A549 (cell line): ENCODE data around the gene RMRP. TPM values are rescaled to one million over a fixed set of nuclear protein-coding genes. Genes with fewer than 3 reads are reported as not detected.

Source experiments
- ATAC-seq, 2 experiments: fragments of 200-7000 bp in 1 of 2; fragments of >200 bp in 1 of 2; cut with Nextera tagmentation in 1 of 2; cut with Tn5 transposase in 1 of 2; 3 replicates each; pipeline versions ENCODE4 v1.8.0 to v1.9.1; 2018 to 2020; ENCODE audit warnings: mild to moderate bottlenecking in 1 of 2, moderate library complexity in 1 of 2
- CTCF ChIA-PET: fragments of 300-600 bp; sonication (Branson Sonifier 250); formaldehyde crosslinking; extraction: SDS; loops from one replicate; lab custom pipeline; 2021; ENCODE audit warnings: antibody characterized with exemption, inconsistent platforms; lab: Yijun Ruan, JAX
- POLR2A ChIA-PET: fragments of 350-600 bp; formaldehyde crosslinking; extraction: SDS; loops from one replicate; lab custom pipeline; 2021; ENCODE audit warnings: antibody characterized with exemption, inconsistent platforms; lab: Yijun Ruan, JAX
- DNase-seq, 2 experiments: peaks; one replicate each; pipeline versions ENCODE4 v3.0.0 to v3.0.0-alpha.2; 2011 to 2016; ENCODE audit warnings: low read depth in 1 of 2, low spot score in 1 of 2
- FAIRE-seq: peaks from 2 replicates; lab custom pipeline; 2011; peaks lifted over from hg19 to GRCh38; lab: Jason Lieb, UNC
- H3K27ac ChIP-seq, 2 experiments: fragments of >200 bp; sonication (Bioruptor Twin); formaldehyde crosslinking; 3 replicates each; pipeline ENCODE4 v1.5.1; 2016 to 2017
- H3K4me1 ChIP-seq: fragments of >200 bp; sonication (Bioruptor Twin); formaldehyde crosslinking; 3 replicates; pipeline ENCODE4 v1.6.1; 2016
- H3K4me2 ChIP-seq: fragments of >200 bp; sonication (Bioruptor Twin); formaldehyde crosslinking; 3 replicates; pipeline ENCODE4 v1.6.1; 2016
- H3K4me3 ChIP-seq: fragments of >200 bp; sonication (Bioruptor Twin); formaldehyde crosslinking; 3 replicates; pipeline ENCODE4 v1.5.1; 2016
- H3K9me3 ChIP-seq: fragments of >200 bp; sonication (Bioruptor Twin); formaldehyde crosslinking; 3 replicates; pipeline ENCODE4 v1.6.1; 2016
- ATOH8 ChIP-seq: fragments of 250-450 bp; sonication (Bioruptor Pico); IDR thresholded peaks from 2 replicates; pipeline ENCODE4 v1.5.0; 2020; ENCODE audit warnings: low read depth, mild to moderate bottlenecking, moderate library complexity
- CBX2 ChIP-seq: fragments of 200-600 bp; sonication (generic); IDR thresholded peaks from 2 replicates; pipeline ENCODE4 v1.6.1; 2016; ENCODE audit warnings: low read depth, mild to moderate bottlenecking, borderline replicate concordance
- CBX8 ChIP-seq: fragments of 200-600 bp; sonication (generic); IDR thresholded peaks from 2 replicates; pipeline ENCODE4 v1.6.1; 2016
- CEBPB ChIP-seq, 2 experiments: fragments of >200 bp in 1 of 2; sonication (Bioruptor Twin) in 1 of 2; formaldehyde crosslinking in 1 of 2; IDR thresholded peaks; 2 replicates each; pipeline ENCODE4 v1.6.1; 2012 to 2016
- CTCF ChIP-seq: fragments of >200 bp; sonication (Bioruptor Twin); formaldehyde crosslinking; IDR thresholded peaks from 3 replicates; pipeline ENCODE4 v1.5.1; 2016
- EHF ChIP-seq: fragments of 250-450 bp; sonication (Bioruptor Pico); IDR thresholded peaks from 2 replicates; pipeline ENCODE4 v1.5.0; 2020; ENCODE audit warnings: mild to moderate bottlenecking
- ELK1 ChIP-seq: fragments of 150-350 bp; IDR thresholded peaks from 2 replicates; pipeline ENCODE4 v1.6.1; 2014; ENCODE audit warnings: low read depth, mild to moderate bottlenecking, low read length
- FOSB ChIP-seq: fragments of 250-450 bp; sonication (Bioruptor Pico); IDR thresholded peaks from 2 replicates; pipeline ENCODE4 v1.5.0; 2020; ENCODE audit warnings: mild to moderate bottlenecking, moderate library complexity
- HOXA7 ChIP-seq: fragments of 250-450 bp; sonication (Bioruptor Pico); IDR thresholded peaks from 2 replicates; pipeline ENCODE4 v1.5.0; 2020; ENCODE audit warnings: mild to moderate bottlenecking, moderate library complexity
- HOXB5 ChIP-seq: fragments of 250-450 bp; sonication (Bioruptor Pico); IDR thresholded peaks from 2 replicates; pipeline ENCODE4 v1.5.0; 2020; ENCODE audit warnings: mild to moderate bottlenecking, moderate library complexity
- JUNB ChIP-seq: fragments of >200 bp; sonication (Bioruptor Twin); formaldehyde crosslinking; IDR thresholded peaks from 2 replicates; pipeline ENCODE4 v1.6.1; 2016
- KDM1A ChIP-seq: fragments of 200-600 bp; sonication (generic); IDR thresholded peaks from 2 replicates; pipeline ENCODE4 v1.6.1; 2016; ENCODE audit warnings: low read depth, mild to moderate bottlenecking
- MAZ ChIP-seq: fragments of 150-350 bp; IDR thresholded peaks from 2 replicates; pipeline ENCODE4 v1.6.1; 2014; ENCODE audit warnings: antibody characterized with exemption, low read depth, low read length, borderline replicate concordance
- POLR2A ChIP-seq: IDR thresholded peaks from 2 replicates; pipeline ENCODE4 v1.6.1; 2012; ENCODE audit warnings: mild to moderate bottlenecking, low read length
- SREBF2 ChIP-seq: fragments of 450-650 bp; IDR thresholded peaks from 2 replicates; pipeline ENCODE4 v1.6.1; 2014; ENCODE audit warnings: mild to moderate bottlenecking, moderate library complexity
- ZNF302 ChIP-seq: fragments of 250-450 bp; sonication (Bioruptor Pico); IDR thresholded peaks from 2 replicates; pipeline ENCODE4 v1.9.0; 2021; ENCODE audit warnings: inconsistent platforms, mild to moderate bottlenecking, moderate library complexity
- WGBS: methylation state at CpG from one replicate; pipeline ENCODE4 v1.1.6; 2017; ENCODE audit errors: missing lambda C conversion rate; 5-methylcytosine and 5-hydroxymethylcytosine counted together
- polyA plus RNA-seq, 4 experiments: library from polyadenylated mRNA; depleted of rRNA in 3 of 4; stranded (reverse); fragments of >200 nt; fragmentation: RNase III in 1 of 4; extraction: RNeasy Plus Mini Kit Qiagen cat#74134 plus additional on column Dnase treatment in 1 of 4; gene quantifications; 2 replicates in 3 of 4; 3 replicates in 1 of 4; pipeline ENCODE4 v1.2.3, GENCODE V29; 2011 to 2017
- small RNA-seq, 6 experiments: library from RNA; depleted of rRNA; stranded (forward); fragments of <200 nt; gene quantifications; one replicate each; pipeline ENCODE3, GENCODE V24; 2012

The RMRP gene
- polyA plus RNA-seq, 2 of the 4 experiments (the other 2 are of a cell fraction): 80.2 TPM; not detected in 1

- Histone ChIP-seq H3K9me3 (no peaks in the 10 kb centered on the region), H3K27ac (no peak overlapping the region), H3K4me1 (peaks cover 11% of the 10 kb centered on the region), H3K4me2 (no peak overlapping the region), H3K4me3 (no peak overlapping the region)
- no peak for FAIRE-seq
- ChIA-PET POLR2A (no interaction called here), CTCF (interaction anchor here (1.2 to 4.2 kb wide), 5 partner anchors 18 to 48 kb away, joined by 4 to 15 read pairs (median 6); partner anchors contain the start of genes CCDC107 and RMRP)
- DNase-seq: no peak
- ATAC-seq: no peak
- TF ChIP-seq CBX2 (no peak), KDM1A (no peak), HOXB5 (CRISPR knock-in tag) (no peak), SREBF2 (no peak), ATOH8 (CRISPR knock-in tag) (no peak), CBX8 (no peak), HOXA7 (CRISPR knock-in tag) (no peak), ELK1 (no peak)
- 91% methylated on average over 22 of the region's 31 CpGs for WGBS
Observed at GRCh38 chr9:35609001-35609819, 48.6 kb downstream of the RMRP start.

GRCh38 chr9:35608221-35608620 is 49.6 kb downstream of the RMRP start:
- DNase-seq: no peak
- Histone ChIP-seq H3K4me2 (no peak overlapping the region), H3K9me3 (no peaks in the 10 kb centered on the region), H3K27ac (no peak overlapping the region), H3K4me1 (peaks cover 11% of the 10 kb centered on the region), H3K4me3 (no peak overlapping the region)
- POLR2A ChIA-PET: no interaction called here
- ATAC-seq: no peak
- FAIRE-seq: no peak
- CTCF ChIA-PET: interaction anchor here (0.7 to 4.2 kb wide), 7 partner anchors 11 to 51 kb away, joined by 3 to 15 read pairs (median 4); partner anchors contain the start of genes CCDC107 and RMRP
- no peak for TF ChIP-seq CTCF
- TF ChIP-seq POLR2A: no peak
- no peak for TF ChIP-seq FOSB (CRISPR knock-in tag)
- TF ChIP-seq JUNB: no peak
- no peak for TF ChIP-seq ZNF302 (CRISPR knock-in tag)
- TF ChIP-seq EHF (CRISPR knock-in tag): no peak
- TF ChIP-seq MAZ: no peak
- TF ChIP-seq CBX8: no peak
- TF ChIP-seq HOXB5 (CRISPR knock-in tag): no peak
- no peak for TF ChIP-seq CEBPB (IDR thresholded peaks at IDR 0.05)
- 88% methylated on average over 7 of the region's 7 CpGs for whole genome bisulfite sequencing

Small RNA genes within 50 kb of the gene (small RNA-seq; reads per million reads assigned to genes)
- 0 to 0.78 (median 0) reads per million in 6 experiments for gene MIR4667
- 0 reads per million in 6 experiments for gene RMRP
- 0 reads per million in 6 experiments for gene RN7SL22P

Other genes with a start within 250 kb of the RMRP start
- 15.9 and 16.8 TPM in 2 replicates for gene RUSC2, start 167.9 kb downstream of the RMRP start, polyA plus RNA-seq (2011; rRNA removed)
- 21.0 to 21.6 TPM (median 21.2 TPM) in 3 replicates for gene RUSC2, start 167.9 kb downstream of the RMRP start, polyA plus RNA-seq (2017; fragmentation: RNase III; extraction: RNeasy Plus Mini Kit Qiagen cat#74134 plus additional on column Dnase treatment)
- 16.5 and 17.4 TPM in 2 replicates for gene TESK1, start 52.8 kb downstream of the RMRP start, polyA plus RNA-seq (2011; rRNA removed)
- 29.9 to 33.0 TPM (median 30.6 TPM) in 3 replicates for gene TESK1, start 52.8 kb downstream of the RMRP start, polyA plus RNA-seq (2017; fragmentation: RNase III; extraction: RNeasy Plus Mini Kit Qiagen cat#74134 plus additional on column Dnase treatment)
- 0.87 and 1.2 TPM in 2 replicates for gene CD72, start 39.6 kb downstream of the RMRP start, polyA plus RNA-seq (2011; rRNA removed)
- gene CD72, start 39.6 kb downstream of the RMRP start, polyA plus RNA-seq (2017; fragmentation: RNase III; extraction: RNeasy Plus Mini Kit Qiagen cat#74134 plus additional on column Dnase treatment): 0.10 to 0.55 TPM (median 0.44 TPM) in 3 replicates
- not detected in 2 replicates for gene SIT1, start 7.1 kb downstream of the RMRP start, polyA plus RNA-seq (2011; rRNA removed)
- gene SIT1, start 7.1 kb downstream of the RMRP start, polyA plus RNA-seq (2017; fragmentation: RNase III; extraction: RNeasy Plus Mini Kit Qiagen cat#74134 plus additional on column Dnase treatment): not detected in 3 replicates
- gene CCDC107, start 273 bp upstream of the RMRP start, polyA plus RNA-seq (2011; rRNA removed): 11.0 and 13.3 TPM in 2 replicates
- gene CCDC107, start 273 bp upstream of the RMRP start, polyA plus RNA-seq (2017; fragmentation: RNase III; extraction: RNeasy Plus Mini Kit Qiagen cat#74134 plus additional on column Dnase treatment): 20.4 to 21.9 TPM (median 20.7 TPM) in 3 replicates
- 17.6 and 21.4 TPM in 2 replicates for gene ARHGEF39, start 7.2 kb upstream of the RMRP start, polyA plus RNA-seq (2011; rRNA removed)
- 16.7 to 19.5 TPM (median 18.3 TPM) in 3 replicates for gene ARHGEF39, start 7.2 kb upstream of the RMRP start, polyA plus RNA-seq (2017; fragmentation: RNase III; extraction: RNeasy Plus Mini Kit Qiagen cat#74134 plus additional on column Dnase treatment)
- gene CA9, start 15.9 kb upstream of the RMRP start, polyA plus RNA-seq (2011; rRNA removed): 16.3 and 32.9 TPM in 2 replicates
- gene CA9, start 15.9 kb upstream of the RMRP start, polyA plus RNA-seq (2017; fragmentation: RNase III; extraction: RNeasy Plus Mini Kit Qiagen cat#74134 plus additional on column Dnase treatment): 2.5 to 5.6 TPM (median 4.5 TPM) in 3 replicates
- gene TPM2, start 31.9 kb upstream of the RMRP start, polyA plus RNA-seq (2011; rRNA removed): 154 and 281 TPM in 2 replicates
- 956 to 1,105 TPM (median 1,022 TPM) in 3 replicates for gene TPM2, start 31.9 kb upstream of the RMRP start, polyA plus RNA-seq (2017; fragmentation: RNase III; extraction: RNeasy Plus Mini Kit Qiagen cat#74134 plus additional on column Dnase treatment)
- gene TLN1, start 74.2 kb upstream of the RMRP start, polyA plus RNA-seq (2011; rRNA removed): 65.5 and 72.1 TPM in 2 replicates
- 108 to 119 TPM (median 117 TPM) in 3 replicates for gene TLN1, start 74.2 kb upstream of the RMRP start, polyA plus RNA-seq (2017; fragmentation: RNase III; extraction: RNeasy Plus Mini Kit Qiagen cat#74134 plus additional on column Dnase treatment)
- gene CREB3, start 74.6 kb upstream of the RMRP start, polyA plus RNA-seq (2011; rRNA removed): 33.3 and 36.0 TPM in 2 replicates
- 51.3 to 54.0 TPM (median 51.7 TPM) in 3 replicates for gene CREB3, start 74.6 kb upstream of the RMRP start, polyA plus RNA-seq (2017; fragmentation: RNase III; extraction: RNeasy Plus Mini Kit Qiagen cat#74134 plus additional on column Dnase treatment)
- gene GBA2, start 91.2 kb upstream of the RMRP start, polyA plus RNA-seq (2011; rRNA removed): 40.0 and 47.4 TPM in 2 replicates
- gene GBA2, start 91.2 kb upstream of the RMRP start, polyA plus RNA-seq (2017; fragmentation: RNase III; extraction: RNeasy Plus Mini Kit Qiagen cat#74134 plus additional on column Dnase treatment): 34.8 to 39.5 TPM (median 38.9 TPM) in 3 replicates
- gene RGP1, start 91.3 kb upstream of the RMRP start, polyA plus RNA-seq (2011; rRNA removed): 16.6 and 20.2 TPM in 2 replicates
- 15.0 to 16.1 TPM (median 15.3 TPM) in 3 replicates for gene RGP1, start 91.3 kb upstream of the RMRP start, polyA plus RNA-seq (2017; fragmentation: RNase III; extraction: RNeasy Plus Mini Kit Qiagen cat#74134 plus additional on column Dnase treatment)
- gene MSMP, start 96.3 kb upstream of the RMRP start, polyA plus RNA-seq (2011; rRNA removed): 0.24 TPM in 1 of 2 replicates, not detected in the other
- gene MSMP, start 96.3 kb upstream of the RMRP start, polyA plus RNA-seq (2017; fragmentation: RNase III; extraction: RNeasy Plus Mini Kit Qiagen cat#74134 plus additional on column Dnase treatment): not detected in 3 replicates
- gene NPR2, start 133.6 kb upstream of the RMRP start, polyA plus RNA-seq (2011; rRNA removed): 18.8 and 22.8 TPM in 2 replicates
- 7.8 to 8.2 TPM (median 7.8 TPM) in 3 replicates for gene NPR2, start 133.6 kb upstream of the RMRP start, polyA plus RNA-seq (2017; fragmentation: RNase III; extraction: RNeasy Plus Mini Kit Qiagen cat#74134 plus additional on column Dnase treatment)
- gene SPAG8, start 154.2 kb upstream of the RMRP start, polyA plus RNA-seq (2011; rRNA removed): 0.17 and 0.31 TPM in 2 replicates
- gene SPAG8, start 154.2 kb upstream of the RMRP start, polyA plus RNA-seq (2017; fragmentation: RNase III; extraction: RNeasy Plus Mini Kit Qiagen cat#74134 plus additional on column Dnase treatment): 0.45 to 0.71 TPM (median 0.54 TPM) in 3 replicates
- 46.9 and 47.3 TPM in 2 replicates for gene HINT2, start 157.0 kb upstream of the RMRP start, polyA plus RNA-seq (2011; rRNA removed)
- 59.0 to 69.2 TPM (median 68.5 TPM) in 3 replicates for gene HINT2, start 157.0 kb upstream of the RMRP start, polyA plus RNA-seq (2017; fragmentation: RNase III; extraction: RNeasy Plus Mini Kit Qiagen cat#74134 plus additional on column Dnase treatment)
- not detected in 2 replicates for gene FAM221B, start 170.7 kb upstream of the RMRP start, polyA plus RNA-seq (2011; rRNA removed)
- gene FAM221B, start 170.7 kb upstream of the RMRP start, polyA plus RNA-seq (2017; fragmentation: RNase III; extraction: RNeasy Plus Mini Kit Qiagen cat#74134 plus additional on column Dnase treatment): not detected in 3 replicates
- 1.8 and 2.0 TPM in 2 replicates for gene TMEM8B, start 171.2 kb upstream of the RMRP start, polyA plus RNA-seq (2011; rRNA removed)
- gene TMEM8B, start 171.2 kb upstream of the RMRP start, polyA plus RNA-seq (2017; fragmentation: RNase III; extraction: RNeasy Plus Mini Kit Qiagen cat#74134 plus additional on column Dnase treatment): 1.7 to 2.4 TPM (median 2.2 TPM) in 3 replicates
- gene OR13J1, start 212.4 kb upstream of the RMRP start, polyA plus RNA-seq (2011; rRNA removed): not detected in 2 replicates
- gene OR13J1, start 212.4 kb upstream of the RMRP start, polyA plus RNA-seq (2017; fragmentation: RNase III; extraction: RNeasy Plus Mini Kit Qiagen cat#74134 plus additional on column Dnase treatment): not detected in 3 replicates
- 0.21 TPM in 1 of 2 replicates, not detected in the other for gene HRCT1, start 248.2 kb upstream of the RMRP start, polyA plus RNA-seq (2011; rRNA removed)
- 0.22 to 0.41 TPM in 2 of 3 replicates, not detected in the other for gene HRCT1, start 248.2 kb upstream of the RMRP start, polyA plus RNA-seq (2017; fragmentation: RNase III; extraction: RNeasy Plus Mini Kit Qiagen cat#74134 plus additional on column Dnase treatment)